ENCODE data around the gene RPL18A.

The RPL18A gene

DNA sequence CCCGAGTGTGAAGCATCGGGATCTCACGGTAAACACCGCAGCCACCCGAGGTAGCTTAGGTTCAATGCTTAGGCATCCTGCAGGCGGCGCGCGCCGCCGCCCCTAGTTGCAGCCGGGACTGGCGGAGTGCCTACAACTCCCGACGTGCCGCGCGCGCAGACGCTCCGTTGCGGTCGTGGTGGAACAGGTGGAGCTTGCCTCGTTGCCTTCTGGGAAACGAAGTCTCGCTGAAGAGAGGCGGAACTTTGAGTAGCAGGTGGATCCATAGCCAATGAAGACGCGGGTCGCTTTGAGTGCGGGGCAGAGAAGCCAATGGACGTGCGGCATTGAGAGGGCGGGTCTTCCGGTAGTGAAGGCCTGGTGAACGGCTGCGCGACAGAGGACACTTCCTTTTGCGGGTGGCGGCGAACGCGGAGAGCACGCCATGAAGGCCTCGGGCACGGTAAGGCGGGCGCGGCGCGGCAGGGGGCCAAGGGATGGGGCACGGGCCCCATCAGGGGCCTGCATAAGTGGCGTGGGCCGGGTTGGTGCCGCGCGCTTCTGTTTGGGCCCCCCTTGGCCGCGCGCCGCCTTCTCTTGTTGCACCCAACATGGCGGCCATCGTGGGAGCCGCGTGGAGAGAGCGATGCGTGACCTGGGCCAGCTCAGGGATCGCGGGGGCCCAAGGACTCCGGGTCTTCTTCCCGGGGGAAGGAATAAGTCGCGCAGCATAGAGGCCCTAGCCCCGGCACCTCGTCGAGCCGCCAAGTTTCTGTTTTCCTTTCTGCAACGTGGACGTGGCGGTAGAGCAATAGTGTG lies at the start of gene RPL18A:
RPL18A (plus strand) TSS at position 378 of the 798 bp plus-strand sequence; CDS start at position 425, 47 bp downstream.
- DNase-seq (ENCODE audit: low read depth in 2 of 2): peak; percentile 99

DNA sequence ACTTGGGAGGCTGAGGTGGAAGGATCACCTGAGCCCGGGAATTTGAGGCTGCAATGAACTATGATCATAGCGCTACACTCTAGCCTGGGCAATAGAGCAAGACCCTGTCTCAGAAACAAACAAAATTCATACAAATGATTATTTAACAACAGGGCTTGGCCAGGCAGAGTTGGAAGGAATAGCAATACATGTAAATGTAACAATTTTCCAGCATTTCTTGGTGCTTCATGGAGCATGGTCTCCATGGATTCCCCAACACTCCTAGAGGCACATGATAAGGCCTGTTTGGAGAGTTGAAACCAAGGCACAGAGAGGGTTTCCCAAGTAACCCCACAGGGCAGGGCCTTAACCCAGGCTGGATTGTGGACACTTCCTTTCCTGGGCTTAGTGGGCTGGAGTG lies 48.6 kb upstream of the RPL18A start:
- DNase-seq (ENCODE audit: low read depth in 2 of 2): no peak

DNA sequence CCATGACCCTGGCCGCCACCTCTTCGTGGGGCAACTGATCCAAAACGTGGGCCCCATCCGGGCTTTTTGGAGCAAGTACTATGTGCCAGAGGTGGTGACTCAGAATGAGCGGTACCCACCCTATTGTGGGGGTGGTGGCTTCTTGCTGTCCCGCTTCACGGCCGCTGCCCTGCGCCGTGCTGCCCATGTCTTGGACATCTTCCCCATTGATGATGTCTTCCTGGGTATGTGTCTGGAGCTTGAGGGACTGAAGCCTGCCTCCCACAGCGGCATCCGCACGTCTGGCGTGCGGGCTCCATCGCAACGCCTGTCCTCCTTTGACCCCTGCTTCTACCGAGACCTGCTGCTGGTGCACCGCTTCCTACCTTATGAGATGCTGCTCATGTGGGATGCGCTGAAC lies 48.0 kb upstream of the RPL18A start:
- DNase-seq (ENCODE audit: low read depth in 2 of 2): no peak

DNA sequence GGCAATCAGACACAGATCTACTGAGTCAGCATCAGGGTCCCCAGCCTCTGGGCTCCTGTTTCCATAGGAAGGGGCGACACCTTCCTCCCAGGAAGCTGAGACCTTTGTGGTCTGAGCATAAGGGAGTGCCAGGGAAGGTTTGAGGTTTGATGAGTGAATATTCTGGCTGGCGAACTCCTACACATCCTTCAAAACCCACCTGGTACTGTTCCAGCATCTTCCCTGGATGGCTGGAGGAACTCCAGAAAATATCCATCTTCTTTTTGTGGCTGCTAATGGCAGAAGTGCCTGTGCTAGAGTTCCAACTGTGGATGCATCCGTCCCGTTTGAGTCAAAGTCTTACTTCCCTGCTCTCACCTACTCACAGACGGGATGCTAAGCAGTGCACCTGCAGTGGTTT lies 47.6 kb upstream of the RPL18A start:
- DNase-seq (ENCODE audit: low read depth in 2 of 2): no peak

DNA sequence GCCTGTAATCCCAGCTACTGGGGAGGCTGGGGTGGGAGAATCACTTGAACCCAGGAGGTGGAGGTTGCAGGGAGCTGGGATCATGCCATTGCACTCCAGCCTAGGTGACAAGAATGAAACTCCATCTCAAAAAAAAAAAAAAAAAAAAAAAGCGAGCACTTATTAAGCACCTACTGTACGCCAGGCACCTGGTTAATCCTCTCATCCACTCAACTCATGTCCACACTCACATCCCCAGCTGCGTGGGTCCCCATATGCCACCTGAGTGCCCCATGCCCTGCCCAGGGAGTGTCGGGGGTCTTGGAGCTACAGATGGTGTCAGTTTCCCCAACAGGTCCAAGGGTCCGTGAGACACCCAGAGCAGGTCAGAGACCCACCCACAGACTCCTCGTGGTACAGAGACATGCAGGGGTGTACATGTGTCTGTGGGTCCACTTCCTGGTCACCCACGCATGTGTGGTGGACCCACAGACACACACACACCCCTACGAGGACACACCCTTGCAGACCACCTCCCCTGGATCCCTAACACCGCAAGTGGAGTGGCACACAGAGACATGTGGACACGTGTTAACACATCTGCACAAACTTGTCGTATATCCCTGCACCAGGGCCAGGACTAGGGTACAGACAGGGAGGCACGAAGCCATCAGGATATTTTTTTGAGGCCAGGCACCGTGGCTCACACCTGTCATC lies 41.9 kb upstream of the RPL18A start:
- DNase-seq (ENCODE audit: low read depth in 2 of 2): no peak

DNA sequence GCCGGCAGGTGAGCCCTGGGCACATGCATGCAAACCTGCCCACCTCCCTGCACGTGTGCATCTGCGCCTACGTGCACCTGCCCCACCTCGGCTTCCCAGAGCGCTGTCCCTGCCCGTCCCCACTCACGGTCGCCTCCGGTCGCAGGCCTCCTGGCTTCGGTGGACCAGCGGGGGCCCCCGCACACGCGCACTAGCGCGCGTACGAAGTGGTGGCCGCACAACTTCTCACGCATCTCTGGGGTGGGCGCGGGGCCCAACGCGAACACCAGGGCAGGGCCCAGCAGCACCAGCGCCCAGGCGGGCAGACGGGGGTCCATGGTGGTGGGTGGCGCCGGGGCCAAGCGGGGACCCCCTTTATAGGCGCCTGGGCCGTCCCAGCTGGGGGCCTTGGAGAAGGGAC lies 38.5 kb upstream of the RPL18A start, which contains the start of gene INSL3:
INSL3 (minus strand) TSS at position 330 of the 400 bp plus-strand sequence; CDS start at position 317, 13 bp downstream.
- no peak for DNase-seq (ENCODE audit: low read depth in 2 of 2)

DNA sequence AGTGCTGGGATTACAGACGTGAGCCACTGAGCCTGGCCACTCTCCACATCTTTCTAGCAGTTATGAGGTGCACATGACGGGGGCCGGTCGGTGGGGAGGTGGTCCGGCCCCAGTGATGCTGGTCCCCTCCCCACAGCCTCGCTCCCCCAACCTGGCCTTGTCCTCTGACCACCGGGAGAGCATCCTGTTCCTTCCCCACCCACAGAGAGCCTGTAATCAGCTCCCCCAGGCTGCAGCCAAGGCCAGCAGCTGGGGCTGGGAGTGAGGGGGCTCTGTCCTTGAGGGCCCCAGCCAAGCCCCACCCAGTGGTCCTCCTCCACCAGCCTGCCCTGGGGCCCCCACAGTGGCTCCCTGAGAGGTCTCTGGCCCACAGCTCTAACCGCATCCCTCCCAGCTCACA lies 35.4 kb upstream of the RPL18A start:
- no peak for DNase-seq (ENCODE audit: low read depth in 2 of 2)

DNA sequence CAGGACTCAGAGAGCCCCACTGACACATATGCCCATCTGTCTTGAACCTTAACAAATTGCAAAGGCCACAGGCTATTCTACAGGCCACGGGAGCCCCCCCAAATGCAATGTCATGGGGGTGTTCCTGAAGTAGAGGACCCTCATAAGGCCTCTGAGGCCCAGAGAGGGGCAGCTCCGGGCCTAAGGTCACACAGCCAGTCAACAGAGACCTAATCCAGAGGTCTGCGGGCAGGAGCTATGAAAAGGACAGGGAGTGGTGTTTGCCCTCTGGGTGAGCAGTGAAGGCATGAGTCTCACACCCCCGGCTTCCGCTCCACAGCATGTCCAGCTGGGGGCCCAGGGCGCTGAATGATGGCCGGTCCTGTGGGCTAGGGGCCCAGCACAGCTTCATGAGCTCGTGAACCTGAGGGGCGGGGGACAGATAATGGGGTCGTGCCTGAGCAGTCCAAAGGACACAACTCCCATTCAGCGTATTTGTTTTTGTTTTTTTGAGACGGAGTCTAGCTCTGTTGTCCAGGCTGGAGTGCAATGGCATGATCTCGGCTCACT lies 33.1 kb upstream of the RPL18A start:
- DNase-seq (ENCODE audit: low read depth in 2 of 2): no peak

DNA sequence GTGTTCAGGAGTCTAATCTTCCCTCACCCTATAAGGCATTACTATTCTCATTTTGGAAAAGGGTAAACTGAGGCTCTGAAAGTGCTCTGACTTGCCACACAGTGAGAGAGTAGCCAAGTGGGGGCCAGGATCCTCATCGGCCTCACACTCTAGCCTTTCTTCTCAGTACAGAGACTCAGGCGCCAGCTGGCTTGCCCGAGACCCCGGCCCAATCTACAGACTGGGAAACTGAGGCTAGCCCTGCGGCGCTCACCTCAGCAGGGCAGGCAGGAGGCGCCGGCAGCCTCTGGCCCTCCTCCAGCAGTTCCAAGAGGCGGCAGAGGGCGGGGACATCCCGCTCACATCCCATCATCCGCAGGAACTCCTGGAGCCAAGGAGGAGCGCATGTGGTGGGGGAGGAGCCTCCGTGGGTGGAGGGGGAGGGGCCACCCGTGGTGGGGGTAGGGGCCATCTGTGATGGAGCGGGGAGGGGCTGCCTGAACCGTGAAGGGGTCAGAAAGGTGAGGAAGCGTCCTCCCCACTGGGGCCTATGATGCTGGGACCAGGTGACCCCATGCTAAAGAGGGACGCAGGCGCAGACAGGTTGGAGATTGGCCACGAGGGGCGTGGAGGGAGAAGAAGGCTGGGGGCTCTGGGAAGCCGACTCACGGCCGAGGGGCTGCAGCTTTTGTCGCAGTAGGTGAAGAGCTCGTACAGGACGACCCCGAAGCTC lies 29.7 kb upstream of the RPL18A start:
- DNase-seq (ENCODE audit: low read depth in 2 of 2): peak in 1 of 2 experiments; percentile 17

DNA sequence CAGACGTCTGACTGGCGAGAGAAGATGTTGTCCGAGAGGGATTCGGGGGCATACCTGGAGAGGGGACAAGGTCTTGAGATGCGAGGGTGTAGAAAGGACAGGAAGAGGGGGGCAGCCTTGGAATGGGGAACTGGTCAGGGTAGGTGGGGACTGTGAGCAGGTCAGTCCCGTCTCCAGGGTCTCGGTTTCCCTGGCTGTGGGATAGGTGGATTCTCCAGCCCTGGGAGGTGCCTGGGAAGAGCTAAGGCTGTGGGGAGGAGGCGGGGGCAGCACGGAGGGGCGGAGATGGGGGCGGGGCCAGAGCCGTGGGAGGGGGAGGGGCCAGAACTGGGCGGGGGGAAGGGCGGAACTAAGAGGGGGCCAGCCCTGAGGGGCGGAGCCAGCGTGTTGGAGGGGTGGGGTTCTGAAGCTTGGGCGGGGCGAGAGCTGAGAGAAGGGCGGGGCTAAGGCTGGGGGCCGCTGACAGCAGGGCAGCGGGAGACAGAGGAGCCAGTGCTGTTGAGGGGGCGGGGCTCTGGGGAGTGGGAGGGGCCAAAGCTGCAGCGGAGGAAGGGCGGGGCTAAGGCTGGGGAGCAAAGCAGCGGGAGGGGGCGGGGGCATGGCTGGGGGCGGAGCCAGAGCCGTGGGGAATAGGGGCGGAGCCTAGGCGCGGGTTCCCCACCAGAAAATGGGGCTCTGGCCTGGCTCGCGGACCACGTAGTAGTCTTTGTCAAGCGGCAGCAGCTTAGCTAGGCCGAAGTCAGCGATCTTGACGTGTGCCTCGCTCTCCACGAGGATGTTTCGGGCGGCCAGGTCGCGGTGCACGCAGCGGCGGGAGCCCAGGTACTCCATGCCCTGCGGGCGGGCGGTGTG lies 28.9 kb upstream of the RPL18A start:
- DNase-seq (ENCODE audit: low read depth in 2 of 2): peak; percentile 59 to 60

DNA sequence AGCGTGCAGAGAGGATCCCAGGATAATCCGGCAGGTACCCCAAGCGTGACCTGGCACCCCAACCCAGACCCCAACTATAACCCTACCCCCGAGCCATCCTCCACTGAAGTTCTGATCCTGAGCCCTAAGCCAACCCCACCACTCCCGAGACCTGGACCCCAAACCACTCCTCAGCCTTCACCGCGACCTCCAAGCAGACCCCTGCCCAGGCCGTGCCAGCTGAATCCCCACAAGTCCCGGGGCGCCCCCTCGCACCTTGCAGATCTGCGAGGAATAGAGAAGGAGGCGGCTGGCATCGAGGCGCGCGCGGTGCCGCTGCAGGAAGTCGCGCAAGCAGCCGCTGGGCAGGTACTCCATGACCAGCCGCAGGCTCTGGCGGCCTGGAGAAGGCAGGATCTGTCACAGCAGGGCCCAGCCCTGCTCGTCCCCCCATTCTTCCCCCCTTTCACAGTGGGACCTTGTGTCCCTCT lies 28.3 kb upstream of the RPL18A start:
- DNase-seq (ENCODE audit: low read depth in 2 of 2): no peak

DNA sequence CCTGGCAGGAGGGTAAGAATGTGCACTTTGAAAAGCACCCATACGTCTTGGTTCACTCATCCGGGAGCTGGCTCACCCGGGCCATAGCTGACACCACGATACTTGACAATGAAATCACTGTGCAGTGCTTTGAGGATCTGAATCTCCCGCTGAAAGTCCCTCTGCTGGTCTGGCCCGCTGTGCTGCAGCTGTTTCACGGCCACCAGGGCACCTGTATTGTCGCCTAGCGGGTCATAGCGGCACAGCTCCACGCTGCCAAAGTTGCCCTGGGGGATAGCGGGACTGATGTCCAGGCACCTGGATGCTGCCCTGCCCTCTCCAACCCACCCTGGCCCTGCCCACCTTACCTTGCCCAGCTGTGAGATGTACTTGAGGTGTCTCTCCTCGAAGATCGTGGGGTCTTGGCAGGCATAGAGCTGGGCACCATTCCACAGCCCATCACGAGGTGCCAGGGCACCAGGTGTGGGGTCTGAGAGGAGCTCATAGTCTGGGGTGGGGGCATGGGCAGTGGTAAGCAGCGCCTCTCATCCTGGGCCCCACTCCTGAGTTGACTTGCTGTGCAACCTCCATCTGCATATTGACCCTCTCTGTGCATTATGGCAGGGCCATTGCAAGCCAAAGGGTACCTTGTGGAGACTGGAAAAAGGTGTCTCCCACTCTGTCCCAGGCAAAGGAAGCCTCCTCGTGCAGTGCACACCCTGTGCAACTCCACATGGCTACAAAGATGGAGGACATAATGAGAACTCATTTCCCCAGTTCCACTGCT lies 27.1 kb upstream of the RPL18A start:
- DNase-seq (ENCODE audit: low read depth in 2 of 2): no peak

DNA sequence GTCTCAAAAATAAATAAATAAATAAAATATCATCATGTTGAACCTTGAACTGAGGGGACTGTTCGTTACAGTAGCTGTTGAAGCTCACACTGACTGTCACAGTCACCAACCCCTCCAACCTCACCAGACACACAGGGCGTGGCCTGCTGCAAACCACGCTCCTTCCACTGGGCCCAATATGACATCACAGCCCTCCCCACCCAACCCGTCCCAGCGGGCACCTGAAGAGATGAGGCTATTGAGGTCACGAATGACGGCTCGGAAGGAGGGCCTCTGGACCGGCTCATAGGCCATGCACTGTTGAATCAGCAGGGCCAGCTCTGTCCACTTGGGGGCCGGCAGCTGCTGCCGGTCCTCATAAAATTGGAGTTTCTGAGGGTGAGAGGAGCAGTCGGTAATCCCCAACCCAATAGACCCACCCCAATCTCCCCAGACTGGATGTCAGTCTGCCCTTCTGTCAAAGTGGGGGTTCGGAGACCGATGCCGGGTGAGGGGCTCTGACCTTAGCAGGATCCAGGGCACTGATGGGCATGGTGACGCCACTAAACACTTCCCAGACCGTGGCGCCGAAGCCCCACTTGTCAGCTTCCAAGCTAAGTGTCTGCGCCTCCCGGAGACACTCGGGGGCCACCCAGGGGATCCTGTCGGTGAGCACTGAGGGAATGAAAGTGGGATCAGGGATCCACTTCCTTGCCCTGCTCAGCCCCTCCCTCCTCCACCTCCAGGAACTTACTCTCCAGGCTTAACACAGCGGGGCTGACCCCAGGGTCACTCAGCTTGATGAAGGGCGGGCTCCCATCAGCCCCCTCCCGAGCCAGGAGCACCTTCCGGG lies 25.1 kb upstream of the RPL18A start:
- no peak for DNase-seq (ENCODE audit: low read depth in 2 of 2)

DNA sequence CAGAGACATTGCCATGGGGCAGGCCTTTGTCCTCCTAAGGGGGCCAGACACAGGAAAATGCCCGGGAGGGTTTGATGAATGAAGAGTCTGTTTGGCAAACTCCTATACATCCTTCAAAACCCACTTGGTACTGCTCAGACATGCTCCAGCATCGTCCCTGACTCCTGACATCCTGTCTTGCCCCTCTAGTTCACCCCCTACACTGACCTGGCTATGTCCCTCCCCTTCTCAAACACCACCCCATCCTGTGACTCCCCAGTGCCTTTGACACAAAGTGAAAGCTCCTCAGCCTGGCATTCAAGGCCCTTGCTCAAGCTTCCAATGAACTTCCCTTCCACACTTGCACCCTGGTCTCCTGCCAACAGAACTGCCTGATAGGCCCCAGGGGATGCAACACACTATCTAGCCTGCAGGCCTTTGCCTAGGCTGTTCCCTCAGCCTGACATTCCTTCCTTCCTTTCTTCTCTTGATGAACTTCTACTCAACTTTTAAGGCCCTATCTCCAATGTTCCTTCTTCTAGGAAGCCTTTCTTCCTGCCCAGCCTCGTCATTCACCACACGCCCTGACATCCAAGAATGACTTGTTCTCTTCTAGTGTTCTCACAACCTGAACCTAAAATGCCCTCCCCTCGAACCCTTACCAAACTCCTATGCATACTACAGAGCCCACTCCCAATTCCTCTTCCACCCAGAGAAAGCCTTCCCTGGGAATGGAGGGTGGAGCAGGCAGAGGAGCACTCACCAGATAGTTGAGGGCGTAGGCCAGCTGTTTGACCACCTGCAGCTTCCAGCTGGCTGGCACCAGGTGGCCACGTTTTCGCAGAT lies 24.3 kb upstream of the RPL18A start:
- DNase-seq (ENCODE audit: low read depth in 2 of 2): no peak

DNA sequence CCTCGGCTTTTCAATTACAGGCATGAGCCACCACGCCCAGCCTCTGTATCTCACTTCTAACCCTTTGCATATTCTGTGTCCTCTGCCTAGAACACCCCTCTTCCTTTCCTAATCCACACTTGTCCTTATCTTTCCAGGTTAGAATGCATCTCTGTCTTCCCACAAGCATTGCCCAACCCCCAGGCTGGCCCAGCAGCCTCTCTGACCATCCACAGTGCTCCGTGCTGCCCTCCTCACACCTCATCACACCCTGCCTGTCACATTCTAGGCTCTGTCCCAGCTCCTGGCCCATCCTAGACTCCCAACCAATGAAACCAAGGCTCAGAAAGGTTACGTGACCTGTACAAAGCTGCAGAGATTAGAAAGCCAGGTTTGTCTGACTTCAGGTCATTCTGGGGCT lies 23.2 kb upstream of the RPL18A start:
- no peak for DNase-seq (ENCODE audit: low read depth in 2 of 2)

DNA sequence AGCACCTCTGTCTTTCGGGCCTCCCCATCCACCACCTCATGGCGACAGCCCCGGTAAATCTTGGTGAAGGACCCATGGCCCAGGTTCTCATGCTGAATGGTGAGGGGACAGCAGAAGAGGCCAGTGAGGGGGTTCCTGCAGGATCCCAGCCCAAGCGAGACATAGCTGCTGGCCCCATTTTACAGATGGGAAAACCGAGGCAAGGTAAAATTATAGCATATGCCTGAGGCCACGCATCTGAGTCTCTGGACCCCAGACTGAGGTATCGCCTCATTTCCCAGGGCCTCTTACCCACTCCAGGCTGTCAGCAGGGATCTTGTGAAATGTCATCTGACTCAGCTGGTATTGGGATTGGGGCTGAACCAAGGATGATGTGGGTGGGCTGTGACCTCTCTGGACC lies 21.7 kb upstream of the RPL18A start:
- DNase-seq (ENCODE audit: low read depth in 2 of 2): no peak

DNA sequence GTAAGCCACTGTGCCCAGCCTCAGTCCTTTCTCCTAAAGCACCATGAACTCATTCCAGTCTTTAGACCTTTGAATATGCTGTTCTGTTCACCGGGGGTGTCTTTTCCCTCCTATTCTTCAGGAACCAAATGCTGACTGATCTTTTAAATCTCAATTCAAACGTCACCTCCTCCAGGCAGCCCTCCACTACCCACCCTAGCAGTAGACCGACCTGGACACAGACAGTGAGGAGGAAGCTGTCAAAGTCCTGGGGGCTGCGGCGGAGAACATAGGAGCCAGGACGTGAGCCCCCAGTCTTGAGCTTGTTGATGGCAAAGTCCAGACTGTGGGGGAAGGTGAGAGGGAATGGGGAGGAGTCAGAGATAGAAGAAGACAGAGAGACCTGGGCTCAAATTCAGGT lies 19.7 kb upstream of the RPL18A start:
- DNase-seq (ENCODE audit: low read depth in 2 of 2): no peak

DNA sequence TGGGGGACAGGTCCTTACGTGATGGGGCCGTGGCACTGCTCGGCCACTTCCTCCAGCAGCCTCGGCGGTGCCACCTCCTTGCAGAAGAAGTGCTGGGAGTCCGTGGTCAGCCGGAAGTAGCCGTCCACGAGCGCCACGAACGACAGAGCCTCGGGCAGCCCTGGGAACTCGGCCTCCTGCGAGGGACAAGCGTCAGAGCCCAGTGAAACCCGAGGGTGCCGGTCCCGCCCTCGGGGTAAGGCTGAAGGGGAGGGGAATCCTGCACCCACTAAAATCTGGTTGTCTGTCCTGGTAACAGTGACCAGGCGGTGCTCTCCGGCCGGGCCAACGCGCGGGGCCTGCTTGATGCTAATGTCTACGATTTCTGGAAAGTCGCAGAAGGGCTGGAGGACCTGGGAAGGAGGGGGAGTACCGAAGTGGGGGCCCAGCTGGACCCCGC lies 18.3 kb upstream of the RPL18A start:
- DNase-seq (ENCODE audit: low read depth in 2 of 2): no peak

Measured in fibroblast of skin of left biceps (primary cell).